Left colon (tissue), 2 donors: ENCODE measurements around the gene PFDN4. TPM values are rescaled to one million over a fixed set of nuclear protein-coding genes. Genes with fewer than 3 reads are reported as not detected.

Source experiments
- ATAC-seq: fragments of 200-7000 bp; cut with Tn5 transposase; one replicate; pipeline ENCODE4 v1.9.1; 2020; ENCODE audit warnings: mild to moderate bottlenecking, moderate library complexity
- DNase-seq, 2 donors: peaks; one replicate each; pipeline ENCODE4 v3.0.0-alpha.2; 2020
- intact Hi-C, 2 donors: fragments of 100-400 bp; cut with DNase I in 1 of 2; cut with micrococcal nuclease in 1 of 2; formaldehyde crosslinking; loops; one replicate each; pipeline versions ENCODE4 v1.11.2 to v1.14.0; 2022; cut with DNase I, micrococcal nuclease
- long read RNA-seq: library from polyadenylated mRNA; unstranded; transcript quantifications from one replicate; pipeline ENCODE4 v2.0.0, GENCODE V29; 2021
- total RNA-seq, 2 donors: library from RNA; stranded (reverse); fragmentation: NEBNext Ultra II Directional; extraction: Animal tissue kit (Norgen Biotek cat#: 25700); gene quantifications; one replicate each; pipeline ENCODE4 v1.2.1, GENCODE V29; 2021
- donor health status: DM: no; HTN: no; CAD: no.
- donor health status: DM: yes; HTN: yes; CAD: no.

Gene PFDN4, protein sequence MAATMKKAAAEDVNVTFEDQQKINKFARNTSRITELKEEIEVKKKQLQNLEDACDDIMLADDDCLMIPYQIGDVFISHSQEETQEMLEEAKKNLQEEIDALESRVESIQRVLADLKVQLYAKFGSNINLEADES
- 10 to 100 TPM; 11.1 to 14.7 TPM for total RNA-seq
- long read RNA-seq, transcript PFDN4-201 (4 exons, 1,462 nt), result major isoform, 8 of 10 reads
- long read RNA-seq, partial matches to known transcripts, result 2 of 10 reads
- long read RNA-seq, other reads (novel, unspliced or antisense), result 0 of 10 reads

GRCh38 chr20:54207743-54208547 is at the start of gene PFDN4:
Gene PFDN4, plus strand, starts transcription at chr20:54208087. Its CDS starts 14 bp downstream, at chr20:54208101.
- ATAC-seq, result peak; percentile 86
- intact Hi-C loops, result no loop called here
- DNase-seq, result peak; percentile 81 to 89

GRCh38 chr20:54158226-54158625 is 49.7 kb upstream of the PFDN4 start:
- DNase-seq (no peak), ATAC-seq (no peak)
- intact Hi-C loops, result no loop called here

GRCh38 chr20:54158856-54159418 is 49.0 kb upstream of the PFDN4 start:
- intact Hi-C loops, result no loop called here
- DNase-seq, result no peak
- no peak for ATAC-seq

DNA sequence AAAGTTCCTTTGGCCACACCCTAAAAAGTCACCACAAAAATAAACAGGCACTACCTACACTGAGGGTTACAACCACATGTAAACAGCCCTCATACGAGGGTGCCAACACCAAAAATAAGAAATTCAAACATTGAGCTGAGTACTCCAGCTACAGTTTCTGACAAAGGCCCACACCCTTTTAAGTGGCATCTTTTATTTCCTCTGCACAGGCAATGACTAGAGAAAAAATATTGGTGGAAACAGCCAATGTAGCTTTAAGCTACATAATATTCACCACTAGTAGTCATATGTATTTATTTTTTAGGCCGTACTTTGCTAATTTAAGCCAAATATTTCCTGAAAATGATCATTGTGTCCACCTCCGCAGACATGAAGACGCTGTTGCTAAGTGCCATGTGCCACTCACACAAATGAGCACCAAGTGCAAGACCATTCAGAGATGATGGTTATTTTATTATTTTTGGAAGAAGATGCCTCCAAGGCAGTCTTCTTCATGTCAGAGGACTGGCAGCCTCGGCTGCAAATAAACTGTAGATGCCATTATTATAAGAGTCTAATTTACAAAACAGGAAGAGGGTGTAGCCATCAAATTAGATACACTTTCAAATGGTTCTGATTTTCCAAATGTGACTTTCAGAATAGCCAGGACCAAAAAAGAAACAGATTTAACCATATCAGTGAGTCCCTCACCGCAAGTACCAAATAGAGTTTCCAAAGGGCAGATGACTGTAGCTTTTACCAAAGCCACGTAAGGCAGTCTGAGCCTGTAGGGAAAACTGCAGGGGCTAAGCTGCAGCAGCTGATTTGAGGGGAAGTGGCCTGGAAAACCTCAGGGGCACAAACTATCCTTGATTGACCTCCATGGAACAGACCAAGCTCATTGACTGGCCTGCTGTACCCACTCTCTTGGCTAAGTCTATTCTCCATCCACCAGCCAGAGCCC is 47.6 kb upstream of the PFDN4 start:
- ATAC-seq (no peak), DNase-seq (no peak)
- intact Hi-C loops, result no loop called here

- intact Hi-C loops, result no loop called here
- DNase-seq (no peak), ATAC-seq (no peak)
Measured at GRCh38 chr20:54161008-54161820, 46.7 kb upstream of the PFDN4 start.

- intact Hi-C loops, result no loop called here
- ATAC-seq (no peak), DNase-seq (no peak)
Measured at GRCh38 chr20:54161821-54162149, 46.1 kb upstream of the PFDN4 start.

- ATAC-seq (no peak), DNase-seq (no peak)
- intact Hi-C loops, result no loop called here
Measured at GRCh38 chr20:54162378-54163009, 45.4 kb upstream of the PFDN4 start.

DNA sequence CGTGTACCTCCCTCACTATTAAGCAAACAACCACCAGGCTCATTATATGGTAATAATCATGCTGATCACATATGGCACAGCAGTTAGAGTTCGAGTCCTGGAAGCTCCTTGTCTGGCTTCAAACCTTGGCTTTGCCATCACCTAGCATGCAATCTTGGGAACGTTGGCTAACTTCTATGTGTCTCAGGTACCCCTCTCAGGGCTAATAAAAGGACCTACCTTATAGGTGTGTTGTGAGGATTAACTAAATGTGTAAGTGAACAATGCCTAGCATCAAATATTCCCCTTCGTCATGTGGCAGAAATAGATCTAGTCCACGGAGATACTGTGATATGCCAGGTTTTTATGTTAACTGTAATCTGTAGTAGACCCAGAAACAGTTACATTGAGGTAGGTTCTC is 44.5 kb upstream of the PFDN4 start:
- no peak for DNase-seq
- intact Hi-C loops, result no loop called here
- no peak for ATAC-seq

GRCh38 chr20:54165014-54165413 is 42.9 kb upstream of the PFDN4 start:
- intact Hi-C loops, result no loop called here
- no peak for DNase-seq

DNA sequence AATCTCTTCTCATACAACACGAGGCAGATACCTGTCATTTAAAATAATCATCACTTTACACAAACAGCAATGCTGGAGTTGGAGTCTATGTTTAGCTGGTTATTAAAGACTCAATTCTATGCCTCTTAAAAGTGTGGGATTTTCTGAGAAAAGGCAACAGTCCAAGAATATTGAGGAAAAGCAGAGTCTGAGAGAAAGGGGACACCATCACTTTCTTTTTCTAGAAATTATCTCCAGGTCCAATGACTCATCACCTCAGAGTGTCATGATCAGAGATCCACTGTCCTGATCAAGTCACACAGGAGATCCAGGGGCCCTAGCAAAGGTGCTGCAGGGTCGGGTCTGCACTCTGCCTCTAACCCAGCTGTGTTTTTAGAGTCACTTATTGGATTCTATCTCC is 42.1 kb upstream of the PFDN4 start:
- no peak for ATAC-seq

More at GRCh38 chr20:54165014-54165413, 42.9 kb upstream of the PFDN4 start:
- ATAC-seq, result no peak

GRCh38 chr20:54166987-54167662 is 40.8 kb upstream of the PFDN4 start:
- no peak for ATAC-seq
- intact Hi-C loops, result no loop called here

More for the DNA sequence above, 42.1 kb upstream of the PFDN4 start:
- intact Hi-C loops, result no loop called here
- no peak for DNase-seq

DNA sequence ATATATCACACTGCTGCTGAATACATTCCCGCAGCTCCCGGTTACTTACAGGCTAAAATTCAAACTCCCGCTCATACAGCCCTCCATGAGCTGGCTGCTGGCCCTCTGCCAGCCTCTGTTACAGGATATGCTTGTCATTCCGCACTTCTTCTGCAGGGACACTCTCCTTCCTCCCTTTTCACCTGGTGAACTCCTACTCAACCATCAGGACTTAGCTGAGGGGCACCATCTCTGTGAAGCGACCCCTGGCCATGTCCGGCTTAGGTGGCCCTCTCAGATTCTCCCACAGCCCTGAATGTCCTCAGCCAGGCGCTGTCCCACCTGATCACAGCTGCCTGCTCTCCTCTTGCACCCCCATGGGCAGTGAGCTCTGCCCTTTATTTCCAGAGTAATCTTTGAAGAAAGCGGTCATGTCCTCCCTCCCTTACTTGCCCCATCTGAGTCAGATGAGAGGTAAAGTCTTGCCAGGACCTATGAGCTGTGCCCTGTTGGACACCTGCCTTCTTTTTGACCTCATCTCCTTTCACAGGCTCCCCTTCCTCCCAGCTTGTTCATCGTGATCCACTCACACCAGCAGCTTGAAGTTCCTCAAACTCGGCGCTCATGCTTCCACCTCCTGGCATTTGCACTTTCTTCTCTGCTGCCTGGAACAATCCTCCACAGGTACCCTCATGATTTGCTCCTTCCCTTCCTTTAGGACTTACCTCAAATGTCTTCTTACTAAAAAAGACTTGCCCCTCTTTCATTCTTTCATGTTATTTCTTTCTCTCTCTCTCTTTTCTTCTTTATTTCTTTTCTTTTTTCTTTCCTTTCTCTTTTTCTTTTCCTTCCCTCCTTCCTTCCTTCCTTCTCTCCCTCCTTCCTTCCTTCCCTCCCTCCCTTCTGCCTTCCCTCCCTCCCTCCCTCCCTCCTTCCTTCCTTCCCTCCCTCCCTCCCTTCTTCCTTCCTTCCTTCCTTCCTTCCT is 39.7 kb upstream of the PFDN4 start:
- no peak for ATAC-seq
- intact Hi-C loops, result no loop called here
- no peak for DNase-seq

More at GRCh38 chr20:54166987-54167662, 40.8 kb upstream of the PFDN4 start:
- DNase-seq, result no peak

- intact Hi-C loops, result no loop called here
- ATAC-seq, result peak; percentile 52
- DNase-seq, result no peak
Measured at GRCh38 chr20:54168961-54169862, 38.7 kb upstream of the PFDN4 start.

GRCh38 chr20:54170026-54170471 is 37.8 kb upstream of the PFDN4 start:
- no peak for DNase-seq
- ATAC-seq, result no peak
- intact Hi-C loops, result no loop called here

- intact Hi-C loops, result no loop called here
- no peak for ATAC-seq
- no peak for DNase-seq
Measured at GRCh38 chr20:54170963-54171362, 36.9 kb upstream of the PFDN4 start.
